K562 (cell line): ENCODE data around the gene PLCB1. TPM values are rescaled to one million over a fixed set of nuclear protein-coding genes. Genes with fewer than 3 reads are reported as not detected.

Experiments
- ATAC-seq: fragments of 200-7000 bp; cut with Tn5 transposase; 3 replicates; pipeline ENCODE4 v1.9.1; 2020; ENCODE audit warnings: moderate library complexity
- BruUV-seq: library from RNA; stranded (reverse); fragments of 400-500 nt; replicated peaks from 2 replicates; lab custom pipeline; 2021; lab: Mats Ljungman, UMichigan
- CTCF ChIA-PET: fragments of 300-600 bp; formaldehyde crosslinking; extraction: SDS; loops from one replicate; lab custom pipeline; 2021; ENCODE audit warnings: low intra/inter-chr PET ratio; lab: Yijun Ruan, JAX
- POLR2A ChIA-PET: fragments of 300-600, 350-650 bp; sonication (Branson Sonifier 250); formaldehyde crosslinking; extraction: SDS; loops from one replicate; lab custom pipeline; 2021; ENCODE audit warnings: antibody characterized with exemption, inconsistent platforms; lab: Yijun Ruan, JAX
- DNase-seq, 4 experiments: peaks; one replicate each; pipeline versions ENCODE4 v3.0.0 to v3.0.0-alpha.2; 2011 to 2018; ENCODE audit warnings: low spot score in 3 of 4, mixed read lengths in 3 of 4; ENCODE audit errors: extremely low read depth in 1 of 4
- FAIRE-seq: peaks from 2 replicates; lab custom pipeline; 2011; peaks lifted over from hg19 to GRCh38; lab: Jason Lieb, UNC
- H2AFZ ChIP-seq: 2 replicates; pipeline ENCODE4 v1.6.0; 2011; ENCODE audit warnings: low read depth, low read length, control low read depth, inconsistent platforms
- H3K27ac ChIP-seq: fragments of 200-600 bp; 3 replicates; pipeline ENCODE4 v1.8.0; 2011; ENCODE audit warnings: low read depth, mild to moderate bottlenecking, control low read depth, inconsistent platforms, low read length, moderate library complexity, mixed read lengths; ENCODE audit errors: extremely low read depth
- H3K27me3 ChIP-seq, 2 experiments: fragments of 300-600 bp in 1 of 2; 2 replicates in 1 of 2; 3 replicates in 1 of 2; pipeline versions ENCODE4 v1.6.0 to v1.8.0; 2011; ENCODE audit warnings: inconsistent platforms in 2 of 2, low read length in 2 of 2, mild to moderate bottlenecking in 1 of 2, mixed read lengths in 1 of 2, moderate library complexity in 1 of 2; ENCODE audit not compliant: control insufficient read depth in 2 of 2, insufficient read depth in 2 of 2
- H3K36me3 ChIP-seq: fragments of 300-600 bp; 3 replicates; pipeline ENCODE4 v1.8.0; 2011; ENCODE audit warnings: mild to moderate bottlenecking, low read length, inconsistent platforms; ENCODE audit not compliant: control insufficient read depth, insufficient read depth
- H3K4me1 ChIP-seq, 2 experiments: fragments of 200-600 bp in 1 of 2; replicated peaks in 1 of 2; 2 replicates in 1 of 2; 3 replicates in 1 of 2; pipeline versions ENCODE4 v1.5.1 to v1.8.0; 2011; ENCODE audit warnings: inconsistent platforms in 2 of 2, low read length in 2 of 2, mild to moderate bottlenecking in 1 of 2, mixed read lengths in 1 of 2, moderate library complexity in 1 of 2; ENCODE audit not compliant: control insufficient read depth in 2 of 2, insufficient read depth in 2 of 2
- H3K4me2 ChIP-seq: 2 replicates; pipeline ENCODE4 v1.6.1; 2011; ENCODE audit warnings: low read length, control low read depth, inconsistent platforms, mixed read lengths; ENCODE audit not compliant: insufficient read depth
- H3K4me3 ChIP-seq: fragments of 200-600 bp; sonication (generic), shearing (Covaris generic); 2 replicates; pipeline ENCODE4 v1.5.1; 2016; ENCODE audit warnings: control low read depth, inconsistent platforms
- H3K79me2 ChIP-seq: fragments of 200-600 bp; 3 replicates; pipeline ENCODE4 v1.8.0; 2011; ENCODE audit warnings: low read length, inconsistent platforms; ENCODE audit not compliant: control insufficient read depth, insufficient read depth
- H3K9ac ChIP-seq, 2 experiments: 2 replicates each; pipeline versions ENCODE4 v1.6.0 to v1.6.1; 2011; ENCODE audit warnings: low read depth in 2 of 2, low read length in 2 of 2, control low read depth in 1 of 2, inconsistent platforms in 1 of 2, mild to moderate bottlenecking in 1 of 2, mixed read lengths in 1 of 2; ENCODE audit not compliant: insufficient read depth in 1 of 2
- H3K9me1 ChIP-seq: one replicate; pipeline ENCODE4 v1.6.0; 2011; ENCODE audit warnings: inconsistent platforms, mild to moderate bottlenecking, low read length, moderate library complexity; ENCODE audit not compliant: control insufficient read depth, insufficient read depth
- H3K9me3 ChIP-seq: replicated peaks from 2 replicates; pipeline ENCODE4 v1.5.1; 2011; ENCODE audit warnings: low read depth, low read length, inconsistent platforms; ENCODE audit not compliant: control insufficient read depth, insufficient read depth
- H4K20me1 ChIP-seq: replicated peaks from 2 replicates; pipeline ENCODE4 v1.6.1; 2011; ENCODE audit warnings: low read length, inconsistent platforms, mixed read lengths; ENCODE audit not compliant: control insufficient read depth, insufficient read depth
- ADNP ChIP-seq: fragments of 200-800 bp; sonication (Bioruptor generic); IDR thresholded peaks from 2 replicates; pipeline ENCODE4 v1.6.1; 2016; ENCODE audit warnings: missing genetic modification characterization, missing compliant biosample characterization
- ATF1 ChIP-seq, 2 experiments: fragments of 450-650 bp in 1 of 2; IDR thresholded peaks; 2 replicates each; pipeline ENCODE4 v1.6.1; 2016; ENCODE audit warnings: missing compliant biosample characterization in 1 of 2, missing genetic modification characterization in 1 of 2
- CBX2 ChIP-seq: fragments of 200-600 bp; sonication (generic); IDR thresholded peaks from one replicate; pipeline ENCODE4 v1.6.1; 2012; ENCODE audit warnings: mild to moderate bottlenecking, low read length, inconsistent platforms; ENCODE audit not compliant: insufficient read depth, poor library complexity, severe bottlenecking
- CC2D1A ChIP-seq: fragments of 450-650 bp; IDR thresholded peaks from 2 replicates; pipeline ENCODE4 v1.6.1; 2017; ENCODE audit warnings: mild to moderate bottlenecking
- MAZ ChIP-seq, 2 experiments: fragments of 450-650 bp in 1 of 2; sonication (generic) in 1 of 2; formaldehyde crosslinking; IDR thresholded peaks in 1 of 2; conservative IDR thresholded peaks in 1 of 2; 2 replicates each; pipeline versions ENCODE4 v1.4.0 to v1.5.0; 2020; ENCODE audit warnings: mild to moderate bottlenecking in 1 of 2, missing genetic modification reagents in 1 of 2
- PCBP1 ChIP-seq: fragments of 200-400 bp; formaldehyde crosslinking; IDR thresholded peaks from 2 replicates; pipeline ENCODE4 v1.6.1; 2018; ENCODE audit warnings: mild to moderate bottlenecking, low read depth, low read length; ENCODE audit not compliant: poor library complexity, severe bottlenecking
- RERE ChIP-seq: sonication (generic); formaldehyde crosslinking; IDR thresholded peaks from 2 replicates; pipeline ENCODE4 v1.8.0; 2023; ENCODE audit warnings: missing genetic modification reagents, mild to moderate bottlenecking, borderline replicate concordance
- ZBTB43 ChIP-seq: sonication (generic); formaldehyde crosslinking; IDR thresholded peaks from 2 replicates; pipeline ENCODE4 v1.8.0; 2023; ENCODE audit warnings: mild to moderate bottlenecking, missing genetic modification reagents
- WGBS: fragments of 100-300 bp; shearing (Covaris generic); methylation state at CpG from one replicate; pipeline ENCODE4 v1.1.6; 2016; ENCODE audit warnings: low coverage, mixed read lengths; ENCODE audit not compliant: insufficient coverage; ENCODE audit errors: missing lambda C conversion rate; 5-methylcytosine and 5-hydroxymethylcytosine counted together
- in situ Hi-C: fragments of 300-500 bp; cut with MboI; formaldehyde crosslinking; loops from 4 replicates; pipeline ENCODE4 v1.15.0; 2018; ENCODE audit warnings: inconsistent platforms, mixed read lengths
- intact Hi-C: fragments of 100-400 bp; cut with micrococcal nuclease; formaldehyde crosslinking; loops from 2 replicates; pipeline ENCODE4 v1.14.2; 2022
- polyA plus RNA-seq, 8 experiments: library from polyadenylated mRNA; depleted of rRNA in 4 of 8; stranded (reverse) in 5 of 8; unstranded in 3 of 8; fragments of >200 nt; fragmentation: Nextera tagmentation in 2 of 8; fragmentation: Illumina TruSeq in 1 of 8; extraction: Ambion mirVana in 2 of 8; extraction: Trizol in 1 of 8; gene quantifications; 2 replicates each; pipeline versions ENCODE4 v1.2.1 to v1.2.3, GENCODE V29; 2011 to 2014; ENCODE audit warnings: inconsistent platforms in 1 of 8, missing spikeins in 1 of 8
- total RNA-seq, 7 experiments: library from RNA; depleted of rRNA in 6 of 7; stranded (reverse); fragments of >200 nt in 6 of 7; fragmentation: Illumina TruSeq in 2 of 7; extraction: Trizol in 2 of 7; gene quantifications; 2 replicates each; pipeline versions ENCODE4 v1.2.1 to v1.2.3, GENCODE V29; 2011 to 2021; ENCODE audit warnings: low replicate concordance in 1 of 7
- TF ChIP-seq, protein P1 (sequence below): fragments of 450-650 bp; IDR thresholded peaks from 2 replicates; pipeline ENCODE4 v1.6.1; 2014; ENCODE audit warnings: low read depth, mild to moderate bottlenecking, moderate library complexity, borderline replicate concordance
- TF ChIP-seq, protein P2 (sequence below): fragments of 200-800 bp; sonication (Bioruptor generic); IDR thresholded peaks from 2 replicates; pipeline ENCODE4 v1.6.1; 2017; ENCODE audit warnings: missing genetic modification characterization, missing compliant biosample characterization

The PLCB1 gene
- total and polyA plus RNA-seq, 9 of the 15 experiments (the other 6 are each of a cell fraction or from before 2014, with no cell fraction given) = 0.34 to 3.1 (median 1.3) TPM

GRCh38 chr20:8130840-8131526 is 1.1 kb upstream of the PLCB1 start:
- 0 out of 5 replicates have a peak, but pooled peaks cover 0 to 4% of the 10 kb centered on the region in 2 experiments for H3K4me1 ChIP-seq
- no peaks in the 10 kb centered on the region for H3K27me3 ChIP-seq
- H3K4me2 ChIP-seq = no peak overlapping the region
- no peak overlapping the region for H3K4me3 ChIP-seq
- ATAC-seq (no peak), DNase-seq (no peak), FAIRE-seq (no peak)
- no peaks in the 10 kb centered on the region for H3K9me3 ChIP-seq
- no peak overlapping the region for H3K9ac ChIP-seq
- ChIA-PET CTCF (interaction anchor here (0.6 to 1.0 kb wide), 2 partner anchors 87 to 258 kb away, joined by 3 to 4 read pairs; no protein-coding TSS in a partner anchor), POLR2A (no interaction called here)
- 13% methylated on average over 5 of the region's 8 CpGs for WGBS
- BruUV-seq = no TSS peak
- H3K9me1 ChIP-seq = no peaks in the 10 kb centered on the region
- H3K27ac ChIP-seq = no peak overlapping the region
- intact Hi-C loops (loop anchor here (10.0 kb wide), 1 partner anchor 254 kb away; no protein-coding TSS in a partner anchor), in situ Hi-C loops (no loop called here)
- no peaks in the 10 kb centered on the region for H4K20me1 ChIP-seq
- H3K79me2 ChIP-seq = no peaks in the 10 kb centered on the region
- H2AFZ ChIP-seq = no peak overlapping the region
- H3K36me3 ChIP-seq = no peaks in the 10 kb centered on the region
- TF ChIP-seq MAZ (CRISPR knock-in tag; conservative IDR thresholded peaks at IDR 0.05 in 1 of 2, IDR thresholded peaks at IDR 0.05 in 1 of 2) (no peak), RERE (no peak), CC2D1A (no peak), PCBP1 (no peak), ADNP (tag) (no peak), ZBTB43 (no peak), CBX2 (no peak), ATF1 (CRISPR knock-in tag; IDR thresholded peaks at IDR 0.05) (no peak), ATF1 (tag; IDR thresholded peaks at IDR 0.05) (no peak)
- TF ChIP-seq, protein P1, sequence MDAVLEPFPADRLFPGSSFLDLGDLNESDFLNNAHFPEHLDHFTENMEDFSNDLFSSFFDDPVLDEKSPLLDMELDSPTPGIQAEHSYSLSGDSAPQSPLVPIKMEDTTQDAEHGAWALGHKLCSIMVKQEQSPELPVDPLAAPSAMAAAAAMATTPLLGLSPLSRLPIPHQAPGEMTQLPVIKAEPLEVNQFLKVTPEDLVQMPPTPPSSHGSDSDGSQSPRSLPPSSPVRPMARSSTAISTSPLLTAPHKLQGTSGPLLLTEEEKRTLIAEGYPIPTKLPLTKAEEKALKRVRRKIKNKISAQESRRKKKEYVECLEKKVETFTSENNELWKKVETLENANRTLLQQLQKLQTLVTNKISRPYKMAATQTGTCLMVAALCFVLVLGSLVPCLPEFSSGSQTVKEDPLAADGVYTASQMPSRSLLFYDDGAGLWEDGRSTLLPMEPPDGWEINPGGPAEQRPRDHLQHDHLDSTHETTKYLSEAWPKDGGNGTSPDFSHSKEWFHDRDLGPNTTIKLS = no peak
- TF ChIP-seq, protein P2, sequence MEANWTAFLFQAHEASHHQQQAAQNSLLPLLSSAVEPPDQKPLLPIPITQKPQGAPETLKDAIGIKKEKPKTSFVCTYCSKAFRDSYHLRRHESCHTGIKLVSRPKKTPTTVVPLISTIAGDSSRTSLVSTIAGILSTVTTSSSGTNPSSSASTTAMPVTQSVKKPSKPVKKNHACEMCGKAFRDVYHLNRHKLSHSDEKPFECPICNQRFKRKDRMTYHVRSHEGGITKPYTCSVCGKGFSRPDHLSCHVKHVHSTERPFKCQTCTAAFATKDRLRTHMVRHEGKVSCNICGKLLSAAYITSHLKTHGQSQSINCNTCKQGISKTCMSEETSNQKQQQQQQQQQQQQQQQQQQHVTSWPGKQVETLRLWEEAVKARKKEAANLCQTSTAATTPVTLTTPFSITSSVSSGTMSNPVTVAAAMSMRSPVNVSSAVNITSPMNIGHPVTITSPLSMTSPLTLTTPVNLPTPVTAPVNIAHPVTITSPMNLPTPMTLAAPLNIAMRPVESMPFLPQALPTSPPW = no peak
